Heart left ventricle (tissue), 16 donors: ENCODE measurements around the gene S100A3. TPM values are rescaled to one million over a fixed set of nuclear protein-coding genes. Genes with fewer than 3 reads are reported as not detected.

ENCODE experiments used
- ATAC-seq, 4 donors: fragments of 200-7000 bp; cut with Tn5 transposase; one replicate each; pipeline ENCODE4 v1.9.1; 2020 to 2022; ENCODE audit warnings: moderate library complexity in 4 of 4, mild to moderate bottlenecking in 3 of 4, moderate number of reproducible peaks in 1 of 4
- DNase-seq, 5 donors: peaks; one replicate each; pipeline ENCODE4 v3.0.0-alpha.2; 2020
- H3K27ac ChIP-seq, 12 donors: fragments of 200-600 bp; sonication (generic) in 4 of 12; one replicate each; pipeline versions ENCODE4 v1.5.0 to v1.8.0; 2016 to 2022; ENCODE audit warnings: mild to moderate bottlenecking in 2 of 12
- H3K27me3 ChIP-seq, 9 donors: fragments of 200-600 bp; sonication (generic) in 2 of 9; one replicate each; pipeline versions ENCODE4 v1.5.1 to v1.8.0; 2016 to 2022; ENCODE audit warnings: mild to moderate bottlenecking in 3 of 9
- H3K36me3 ChIP-seq, 9 donors: fragments of 200-600 bp; sonication (generic) in 2 of 9; one replicate each; pipeline versions ENCODE4 v1.5.0 to v1.8.0; 2018 to 2022; ENCODE audit warnings: mild to moderate bottlenecking in 2 of 9
- H3K4me1 ChIP-seq, 12 donors: fragments of 200-600 bp; sonication (generic) in 4 of 12; one replicate each; pipeline versions ENCODE4 v1.5.0 to v1.8.0; 2016 to 2022; ENCODE audit warnings: mild to moderate bottlenecking in 3 of 12
- H3K4me3 ChIP-seq, 12 donors: fragments of 200-600 bp; sonication (generic) in 4 of 12; one replicate each; pipeline versions ENCODE4 v1.5.0 to v1.8.0; 2017 to 2022; ENCODE audit warnings: mild to moderate bottlenecking in 9 of 12, moderate library complexity in 4 of 12
- H3K9me3 ChIP-seq, 12 donors: fragments of 200-600 bp; sonication (generic) in 4 of 12; one replicate each; pipeline versions ENCODE4 v1.5.0 to v1.8.0; 2016 to 2022; ENCODE audit warnings: mild to moderate bottlenecking in 1 of 12
- POLR2A ChIP-seq, 2 donors: fragments of 450-650 bp; IDR thresholded peaks; one replicate each; pipeline ENCODE4 v1.6.1; 2017; ENCODE audit warnings: antibody characterized with exemption in 2 of 2, mild to moderate bottlenecking in 2 of 2, moderate library complexity in 2 of 2
- whole genome bisulfite sequencing, 4 donors: extraction: QIAGEN DNeasy Blood & Tissue Kit in 2 of 4; methylation state at CpG; one replicate each; pipeline versions ENCODE4 v1.1.5 to v1.1.7; 2013 to 2018; 5-methylcytosine and 5-hydroxymethylcytosine counted together
- intact Hi-C, 10 donors: fragments of 100-400 bp; cut with DNase I; formaldehyde crosslinking; loops; one replicate each; pipeline versions ENCODE4 v1.11.1 to v1.14.2; 2022
- polyA plus RNA-seq, 2 donors: library from polyadenylated mRNA; stranded (reverse); fragments of 200-250 nt; gene quantifications; one replicate each; pipeline ENCODE4 v1.2.3, GENCODE V29; 2013
- total RNA-seq, 9 donors: library from RNA; depleted of rRNA in 2 of 9; stranded (reverse); fragments of >200 nt in 2 of 9; fragmentation: NEBNext Ultra II Directional in 3 of 9; extraction: Animal tissue kit (Norgen Biotek cat#: 25700) in 3 of 9; gene quantifications; one replicate each; pipeline versions ENCODE4 v1.1.0 to v1.2.4, GENCODE V29; 2016 to 2023
- TF ChIP-seq, protein P1 (sequence below), 12 donors: fragments of 200-600 bp; sonication (generic) in 4 of 12; IDR thresholded peaks; one replicate each; pipeline versions ENCODE4 v1.5.0 to v1.8.0; 2018 to 2022; ENCODE audit warnings: antibody characterized with exemption in 12 of 12, mild to moderate bottlenecking in 5 of 12
- donor health status: ischemic (EF 13 %, LVEDD 7.1; RV severe dilation, severe dysfunction).
- donor health status: healthy with polysubstance abuse.
- donor health status: DM: no; HTN: yes; CAD: no.
- donor health status: DM: no; HTN: no; CAD: no.
- donor health status: ischemic (EF 25% LVEDD 6.9; RV normal size, moderate dysfunction).
- donor health status: ischemic (EF 25% LVEDD 5.7; RV mildly dilated, moderate dysfunction).
- donor health status: healthy.
- donor health status: DM: yes; HTN: yes; CAD: no.
- donor health status: ischemic (EF 35%, LVEDD 5.7; RV mildly dilated, moderate dysfunction).
- donor health status: nonischemic (EF 11% LVEDD 7.7; RV severe dilation, severe dysfunction).
- donor health status: DM: yes; HTN: yes; CAD: no.
- donor health status: PGD.
- donor health status: ischemic (EF 29% LVEDD 5.4; RV normal size, mild dysfunction).
- donor health status: nonischemic (EF 23%, LVEDD 6.1; RV moderate dilation, normal function).

Gene S100A3
- total and polyA plus RNA-seq, 11 donors = 0.57 to 5.9 (median 1.1) TPM; not detected in 2

GRCh38 chr1:153560241-153560640 is 11.2 kb upstream of the S100A3 start:
- no peak for ATAC-seq

DNA sequence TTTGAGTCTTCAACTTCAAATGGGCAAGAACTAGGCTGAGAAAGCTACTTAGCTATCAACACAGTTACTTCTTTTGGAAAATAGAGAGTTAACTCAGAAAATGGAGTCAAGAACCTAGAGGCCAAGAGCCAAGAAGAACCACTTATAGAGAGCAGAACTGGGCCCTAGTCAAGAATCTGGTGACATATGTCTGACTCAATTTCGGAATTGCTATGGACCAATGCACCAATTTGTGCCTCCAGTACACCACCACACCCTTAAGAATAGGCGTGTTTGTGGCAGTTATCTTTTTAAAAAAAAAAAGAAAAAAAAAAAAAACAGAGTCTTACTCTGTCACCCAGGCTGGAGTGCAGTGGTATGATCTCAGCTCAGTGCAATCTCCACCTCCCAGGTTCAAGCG is 8.8 kb upstream of the S100A3 start:
- Histone ChIP-seq H3K27ac (no peak overlapping the region), H3K9me3 (no peaks in the 10 kb centered on the region), H3K4me1 (peaks cover 0 to 17% (median 13%) of the 10 kb centered on the region in 12 donors), H3K4me3 (no peak overlapping the region), H3K36me3 (no peaks in the 10 kb centered on the region), H3K27me3 (no peaks in the 10 kb centered on the region)
- ATAC-seq (no peak), DNase-seq (no peak)
- intact Hi-C loops = no loop called here
- 95 to 96% (median 96%) methylated on average over 3 of the region's 3 CpGs for WGBS, 4 donors
- TF ChIP-seq, protein P1, sequence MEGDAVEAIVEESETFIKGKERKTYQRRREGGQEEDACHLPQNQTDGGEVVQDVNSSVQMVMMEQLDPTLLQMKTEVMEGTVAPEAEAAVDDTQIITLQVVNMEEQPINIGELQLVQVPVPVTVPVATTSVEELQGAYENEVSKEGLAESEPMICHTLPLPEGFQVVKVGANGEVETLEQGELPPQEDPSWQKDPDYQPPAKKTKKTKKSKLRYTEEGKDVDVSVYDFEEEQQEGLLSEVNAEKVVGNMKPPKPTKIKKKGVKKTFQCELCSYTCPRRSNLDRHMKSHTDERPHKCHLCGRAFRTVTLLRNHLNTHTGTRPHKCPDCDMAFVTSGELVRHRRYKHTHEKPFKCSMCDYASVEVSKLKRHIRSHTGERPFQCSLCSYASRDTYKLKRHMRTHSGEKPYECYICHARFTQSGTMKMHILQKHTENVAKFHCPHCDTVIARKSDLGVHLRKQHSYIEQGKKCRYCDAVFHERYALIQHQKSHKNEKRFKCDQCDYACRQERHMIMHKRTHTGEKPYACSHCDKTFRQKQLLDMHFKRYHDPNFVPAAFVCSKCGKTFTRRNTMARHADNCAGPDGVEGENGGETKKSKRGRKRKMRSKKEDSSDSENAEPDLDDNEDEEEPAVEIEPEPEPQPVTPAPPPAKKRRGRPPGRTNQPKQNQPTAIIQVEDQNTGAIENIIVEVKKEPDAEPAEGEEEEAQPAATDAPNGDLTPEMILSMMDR (IDR thresholded peaks at IDR 0.05) = no peak
- no peak for TF ChIP-seq POLR2A (IDR thresholded peaks at IDR 0.05)

More at GRCh38 chr1:153560241-153560640, 11.2 kb upstream of the S100A3 start:
- no peak for TF ChIP-seq POLR2A (IDR thresholded peaks at IDR 0.05)
- TF ChIP-seq, protein P1 (IDR thresholded peaks at IDR 0.05) = no peak
- Histone ChIP-seq H3K36me3 (no peaks in the 10 kb centered on the region), H3K27me3 (no peaks in the 10 kb centered on the region), H3K9me3 (no peaks in the 10 kb centered on the region), H3K4me1 (peaks cover 0 to 14% (median under 1%) of the 10 kb centered on the region in 12 donors), H3K4me3 (no peak overlapping the region), H3K27ac (no peak overlapping the region)
- intact Hi-C loops = no loop called here
- no peak for DNase-seq
- 66 to 98% (median 97%) methylated on average over 2 of the region's 2 CpGs for WGBS, 4 donors

DNA sequence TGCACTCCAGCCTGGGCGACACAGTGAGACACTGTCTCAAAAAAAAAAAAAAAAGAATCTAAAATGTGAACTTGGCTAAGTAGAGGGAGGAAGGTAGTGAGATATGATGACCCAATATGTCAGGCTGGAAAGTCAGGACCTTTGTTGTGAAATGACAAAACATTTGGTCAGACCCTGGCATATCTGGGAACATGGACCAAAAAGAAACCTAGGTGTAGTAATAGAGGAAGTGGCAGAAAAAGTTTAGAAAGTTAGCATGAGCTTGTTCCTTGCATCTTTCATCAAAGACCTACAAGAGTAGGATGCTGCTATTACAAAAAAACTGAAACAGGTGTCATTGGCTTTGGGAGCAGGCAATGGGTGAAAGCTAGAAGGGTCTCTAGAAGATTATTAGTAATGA is 7.3 kb upstream of the S100A3 start:
- WGBS, 4 donors = 94 to 100% (median 97%) methylated on average over 1 of the region's 1 CpG
- ATAC-seq (no peak), DNase-seq (no peak)
- intact Hi-C loops = no loop called here
- Histone ChIP-seq H3K36me3 (no peaks in the 10 kb centered on the region), H3K4me1 (peaks cover 0 to 18% (median 13%) of the 10 kb centered on the region in 12 donors), H3K27ac (no peak overlapping the region), H3K4me3 (no peak overlapping the region), H3K27me3 (no peaks in the 10 kb centered on the region), H3K9me3 (no peaks in the 10 kb centered on the region)
- TF ChIP-seq, protein P1 (IDR thresholded peaks at IDR 0.05) = no peak

DNA sequence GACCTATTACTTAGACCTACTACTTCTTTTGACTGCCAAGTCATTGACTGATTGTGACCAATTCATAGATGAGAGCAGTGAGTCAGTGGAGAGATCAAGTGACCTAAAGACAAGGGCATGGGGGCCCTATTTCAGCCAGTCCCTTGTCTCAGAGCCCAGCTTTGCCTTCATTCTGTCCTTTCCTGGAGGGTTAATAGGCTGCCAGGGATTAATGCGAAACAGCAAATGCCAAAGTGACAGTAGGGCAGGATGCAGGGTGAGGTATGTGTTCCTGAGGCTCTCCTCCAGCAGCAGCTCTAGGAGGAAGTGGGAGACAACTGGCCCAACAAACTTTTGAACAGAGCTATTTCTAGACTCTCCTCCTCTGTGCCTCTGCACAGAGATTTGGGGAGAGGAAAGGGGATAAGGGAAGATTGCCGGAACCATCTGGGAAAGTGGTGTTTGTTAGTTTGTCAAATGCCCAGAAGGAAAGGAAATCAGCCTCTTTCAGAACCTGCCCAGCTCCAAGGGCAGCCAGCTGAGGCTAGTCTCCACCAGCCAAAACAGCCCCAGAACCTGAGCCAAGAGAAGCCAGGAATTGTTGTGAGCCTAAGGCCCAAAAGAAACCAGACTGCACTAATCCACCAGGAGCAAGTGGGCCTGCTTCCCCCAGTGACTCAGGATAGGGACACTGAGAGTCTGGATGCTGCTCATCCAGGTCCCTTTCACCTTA is 4.9 kb upstream of the S100A3 start:
- Histone ChIP-seq H3K4me1 (peaks cover 0 to 42% (median 30%) of the 10 kb centered on the region in 12 donors), H3K27me3 (no peaks in the 10 kb centered on the region), H3K4me3 (no peak overlapping the region), H3K27ac (peak overlapping the region in 10 of 12 donors; percentile 7 to 76 (median 49)), H3K9me3 (no peaks in the 10 kb centered on the region), H3K36me3 (no peaks in the 10 kb centered on the region)
- ATAC-seq (no peak), DNase-seq (peak in 1 of 5 donors; percentile 15)
- WGBS, 4 donors = 49 to 66% (median 53%) methylated on average over 2 of the region's 2 CpGs
- intact Hi-C loops = no loop called here
- TF ChIP-seq POLR2A (IDR thresholded peaks at IDR 0.05) = no peak
- TF ChIP-seq, protein P1 (IDR thresholded peaks at IDR 0.05) = no peak
